Suppressor macrophage (primary cell): ENCODE results near the gene GALNT12.

Source experiments
- DNase-seq, 4 experiments: peaks; one replicate each; pipeline ENCODE4 v3.0.0-alpha.2; 2020 to 2022

GALNT12 gene

GRCh38 chr9:98781588-98782383, 25.7 kb upstream of the GALNT12 start:
- peak; percentile 23 to 59 (median 42) for DNase-seq

- no peak for DNase-seq
Observed at GRCh38 chr9:98783518-98784226, 23.8 kb upstream of the GALNT12 start.

GRCh38 chr9:98784831-98785806, 22.4 kb upstream of the GALNT12 start:
- no peak for DNase-seq

- no peak for DNase-seq
Observed at GRCh38 chr9:98786750-98787510, 20.5 kb upstream of the GALNT12 start.

DNA sequence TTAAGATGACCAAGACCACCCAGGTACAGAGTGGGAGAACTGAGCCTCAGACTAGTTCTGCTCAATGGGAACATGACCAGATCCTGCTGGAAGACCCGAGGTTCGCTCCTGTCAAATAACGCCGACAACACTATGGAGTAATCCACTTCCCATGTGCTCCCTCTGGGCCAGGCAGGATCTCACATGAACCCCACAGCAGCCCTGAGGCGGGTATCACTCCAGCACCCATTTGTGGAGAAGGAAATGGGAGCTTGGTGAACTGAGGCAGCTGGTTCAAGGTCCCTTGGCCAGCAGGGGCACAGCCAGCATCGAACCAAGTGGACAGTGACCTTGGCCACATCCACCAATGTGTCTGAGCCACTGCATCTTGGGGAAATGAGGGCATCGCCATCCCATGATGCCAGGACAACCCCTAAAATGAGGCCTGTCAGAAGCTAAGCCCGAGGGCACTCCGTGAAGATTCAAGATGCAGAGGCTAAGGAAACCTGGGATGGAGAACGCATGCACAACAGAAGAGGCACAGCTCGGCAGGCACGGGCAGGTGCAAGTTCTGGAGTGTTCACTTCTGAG, 19.6 kb upstream of the GALNT12 start:
- DNase-seq: no peak

GRCh38 chr9:98789483-98790133, 17.9 kb upstream of the GALNT12 start:
- DNase-seq: no peak

DNA sequence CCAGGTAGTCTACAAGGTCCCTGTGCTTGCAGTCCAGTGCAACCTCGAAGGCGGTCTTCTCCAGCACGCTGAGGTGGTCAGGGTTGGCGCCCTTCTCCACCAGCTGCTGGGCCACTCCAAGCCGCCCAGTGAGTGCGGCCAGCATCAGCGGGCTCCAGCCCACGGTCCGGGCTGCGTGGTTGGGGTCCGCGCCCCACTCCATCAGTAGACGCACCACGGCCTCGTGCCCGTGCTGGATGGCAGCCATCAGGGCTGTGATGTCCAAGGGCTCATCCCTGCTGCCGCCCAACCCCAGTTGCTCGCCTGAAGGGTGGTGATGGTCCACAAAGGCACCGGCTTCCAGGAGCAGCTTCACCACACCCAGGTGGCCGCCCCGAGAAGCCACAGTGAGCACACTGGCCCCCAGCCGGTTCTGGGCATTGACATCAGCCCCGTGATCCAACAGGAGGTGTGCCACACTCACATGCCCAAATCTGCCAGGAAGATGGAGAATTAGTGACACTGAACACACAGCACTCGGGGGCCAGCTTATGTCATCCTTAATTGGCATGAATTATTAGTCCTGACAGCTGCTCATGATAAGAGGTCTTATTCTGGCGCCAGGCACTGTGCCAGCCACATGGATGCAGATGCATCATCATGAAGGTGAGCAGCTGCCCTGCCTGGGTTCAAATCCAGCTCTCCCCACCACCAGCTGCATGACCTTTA, 17.2 kb upstream of the GALNT12 start:
- DNase-seq: no peak

GRCh38 chr9:98790842-98791607, 16.4 kb upstream of the GALNT12 start:
- peak; percentile 77 to 88 (median 84) for DNase-seq

DNA sequence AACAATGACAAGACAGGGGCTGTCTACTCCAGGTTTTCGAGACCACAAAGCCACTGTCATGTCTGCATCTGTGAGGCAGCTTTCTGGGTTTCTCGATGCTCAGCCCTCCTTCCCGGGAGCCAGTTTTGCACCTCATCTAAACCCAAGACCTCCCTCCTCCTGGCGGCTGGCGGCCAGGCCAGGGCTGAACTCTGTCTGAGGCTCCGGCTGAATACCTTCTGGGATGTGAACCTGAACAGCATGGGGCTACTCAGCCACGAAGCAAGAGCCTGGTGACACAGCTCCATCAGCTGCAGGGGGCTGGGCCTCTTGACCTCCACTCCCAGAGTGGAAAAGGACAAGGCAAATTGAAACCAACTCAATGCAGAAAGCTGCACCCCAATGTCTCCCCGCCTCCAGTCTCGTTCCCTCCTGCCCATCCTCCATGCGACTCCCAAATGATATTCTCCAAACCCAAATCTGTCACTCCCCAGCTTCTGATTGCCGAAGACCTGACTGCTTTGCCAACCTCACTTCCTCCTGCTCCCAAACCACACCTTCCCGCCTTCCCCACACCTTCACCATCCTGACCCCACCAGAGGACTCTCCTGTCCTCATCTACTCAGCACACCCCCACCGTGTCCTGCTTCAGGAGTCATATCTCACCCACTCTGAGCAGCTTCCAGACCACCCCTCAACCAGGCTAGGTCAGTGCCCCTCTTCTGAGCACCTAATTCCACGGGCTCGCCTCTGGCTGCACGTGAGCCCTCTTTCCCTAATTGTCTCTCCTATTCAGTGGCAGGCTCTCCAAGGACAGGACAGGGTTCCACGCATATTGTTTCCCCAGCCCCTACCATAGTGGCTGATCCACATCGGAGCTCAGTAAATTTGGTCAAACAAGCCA, 15.6 kb upstream of the GALNT12 start:
- DNase-seq: no peak

DNA sequence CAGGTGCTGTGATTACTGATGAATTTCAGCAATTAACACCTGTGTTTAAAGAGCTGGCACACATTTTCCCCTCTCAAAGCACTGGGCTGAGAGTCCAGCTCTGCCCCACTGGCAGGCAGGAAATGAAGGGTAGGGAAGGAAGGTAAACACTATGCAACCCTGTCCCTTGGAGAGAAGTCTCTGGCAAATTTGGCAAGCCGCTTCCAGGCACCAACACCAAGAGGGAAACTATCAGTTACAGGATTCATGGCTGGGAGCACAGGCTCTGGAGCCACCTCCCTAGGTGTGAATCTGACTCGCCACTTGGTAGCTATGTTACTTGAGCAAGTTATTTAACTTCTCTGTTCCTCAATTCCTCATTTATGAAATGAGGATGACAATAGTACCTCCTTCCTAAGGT, 14.4 kb upstream of the GALNT12 start:
- no peak for DNase-seq

DNA sequence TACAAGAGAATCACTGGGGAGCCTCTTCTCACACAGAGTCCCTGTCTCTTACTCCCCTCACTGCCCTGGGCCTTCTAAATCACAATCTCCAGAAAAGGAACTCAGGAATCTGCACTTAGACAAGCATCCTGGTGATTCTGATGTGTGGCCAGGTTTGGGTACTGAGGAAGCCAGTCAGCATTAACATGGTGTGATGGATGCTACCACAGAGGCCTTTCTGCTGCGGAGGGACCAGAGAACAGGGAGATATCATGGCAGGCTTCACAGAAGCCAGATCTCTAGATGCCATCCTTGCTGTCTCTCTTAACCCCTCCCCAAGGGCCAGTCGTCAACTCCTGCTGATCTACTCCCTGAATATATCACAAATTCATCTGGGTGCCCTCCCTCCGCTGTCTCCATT, 12.7 kb upstream of the GALNT12 start:
- no peak for DNase-seq

DNA sequence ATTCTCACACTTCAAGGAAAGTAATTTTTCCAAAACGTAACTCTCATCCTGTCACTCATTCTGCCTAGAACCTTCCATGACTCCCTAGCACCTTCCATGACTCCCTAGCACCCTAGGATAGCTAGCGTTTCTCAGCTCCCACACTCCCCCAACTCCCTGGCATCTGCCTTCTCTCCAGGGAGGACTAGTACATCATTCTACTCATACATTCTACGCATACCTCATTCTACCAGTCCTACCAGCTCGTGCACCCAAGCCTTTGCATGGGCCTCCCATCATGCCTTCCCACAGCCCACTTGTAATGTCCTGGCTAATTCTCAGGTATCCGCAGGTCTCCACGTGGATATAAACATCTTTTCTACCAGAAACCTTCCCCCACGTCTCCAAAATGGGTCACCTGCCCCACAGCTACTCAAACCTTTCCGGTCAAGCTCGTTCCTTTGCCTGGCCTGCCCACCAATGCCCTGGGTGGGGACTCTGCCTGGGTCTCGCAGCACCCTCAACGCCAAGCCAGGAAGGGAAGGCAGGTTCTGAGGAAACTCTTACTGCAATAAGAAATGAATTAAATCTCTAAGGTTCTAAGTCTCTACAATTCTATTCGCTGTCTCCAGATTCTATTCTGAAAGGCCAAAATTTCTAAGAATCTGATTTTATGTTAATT, 12.0 kb upstream of the GALNT12 start:
- DNase-seq: no peak

DNA sequence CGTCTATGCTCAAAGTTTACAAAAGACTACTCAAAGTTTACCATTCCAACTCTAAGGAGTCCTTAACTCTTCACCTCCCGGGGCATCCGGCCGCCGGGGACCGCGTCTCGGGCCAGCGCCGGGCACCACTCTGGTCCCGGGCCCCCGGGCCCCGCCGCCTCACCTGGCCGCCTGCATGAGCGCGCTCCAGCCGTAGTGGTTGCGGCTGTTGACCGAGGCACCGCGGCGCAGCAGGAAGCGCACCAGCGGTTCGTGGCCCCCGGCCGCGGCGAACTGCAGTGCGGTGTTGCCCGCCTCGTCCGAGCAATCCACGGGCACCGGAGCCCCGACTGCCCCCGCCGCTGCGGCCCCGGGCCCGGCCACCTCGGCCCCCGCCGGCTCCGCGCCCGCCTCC, 11.5 kb upstream of the GALNT12 start:
- no peak for DNase-seq

DNA sequence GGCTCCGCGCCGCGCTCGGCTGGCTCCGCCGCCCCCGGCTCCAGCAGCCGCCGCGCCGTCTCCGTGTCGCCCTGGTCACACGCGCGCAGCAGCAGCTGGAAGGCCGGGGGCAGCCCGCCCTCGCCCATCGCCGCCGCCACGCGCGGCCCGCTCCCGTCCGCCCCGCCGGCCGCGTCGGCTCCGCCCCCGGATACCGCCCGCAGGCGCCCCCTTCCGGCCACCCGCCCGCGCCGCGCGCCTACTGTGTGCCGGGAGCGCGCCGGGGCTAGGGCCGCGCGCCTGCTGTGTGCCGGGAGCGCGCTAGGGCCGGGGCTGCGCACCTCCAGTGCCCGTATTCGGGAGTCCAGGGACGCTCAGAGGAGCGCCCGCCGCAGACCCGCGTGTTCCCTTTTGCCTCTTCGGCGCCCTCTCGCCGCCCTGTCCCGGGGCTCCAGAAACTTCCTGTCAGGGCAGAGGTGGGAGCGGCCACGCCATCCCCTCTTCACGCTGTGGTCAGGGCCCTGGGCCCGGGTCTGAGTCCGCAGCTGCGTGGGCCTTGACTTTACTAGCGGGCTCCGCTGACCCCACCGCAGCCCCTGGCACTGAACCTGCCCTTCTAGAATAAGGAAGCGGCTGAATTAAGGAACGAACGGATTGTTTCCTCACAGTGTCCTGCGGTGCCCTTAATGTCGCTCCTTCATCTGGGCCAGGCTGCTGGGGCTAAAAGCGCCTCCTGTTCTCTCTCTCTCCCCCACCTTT, 10.9 kb upstream of the GALNT12 start, which contains the start of gene ANKS6:
Gene ANKS6 (minus strand): TSS at position 192 of the 738 bp plus-strand sequence. CDS start 64 bp downstream, at position 128.
- DNase-seq: peak; percentile 73 to 92 (median 84)

- DNase-seq: no peak
Observed at GRCh38 chr9:98797491-98797890, 10.0 kb upstream of the GALNT12 start.

DNA sequence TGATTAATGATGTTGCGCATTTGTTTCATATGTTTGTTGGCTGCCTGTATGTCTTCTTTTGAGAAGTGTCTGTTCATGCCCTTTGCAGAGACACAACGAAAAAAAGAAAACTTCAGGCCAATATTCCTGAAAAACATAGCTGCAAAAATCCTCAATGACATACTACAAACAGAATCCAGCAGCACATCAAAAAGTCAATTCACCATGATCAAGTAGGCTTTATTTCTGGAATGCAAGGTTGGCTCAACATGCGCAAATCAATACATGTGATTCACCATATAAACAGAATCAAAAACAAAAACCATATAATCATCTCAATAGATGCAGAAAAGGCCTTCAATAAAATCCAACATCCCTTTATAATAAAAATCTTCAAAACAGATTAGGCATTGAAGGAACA, 9.2 kb upstream of the GALNT12 start:
- no peak for DNase-seq

DNA sequence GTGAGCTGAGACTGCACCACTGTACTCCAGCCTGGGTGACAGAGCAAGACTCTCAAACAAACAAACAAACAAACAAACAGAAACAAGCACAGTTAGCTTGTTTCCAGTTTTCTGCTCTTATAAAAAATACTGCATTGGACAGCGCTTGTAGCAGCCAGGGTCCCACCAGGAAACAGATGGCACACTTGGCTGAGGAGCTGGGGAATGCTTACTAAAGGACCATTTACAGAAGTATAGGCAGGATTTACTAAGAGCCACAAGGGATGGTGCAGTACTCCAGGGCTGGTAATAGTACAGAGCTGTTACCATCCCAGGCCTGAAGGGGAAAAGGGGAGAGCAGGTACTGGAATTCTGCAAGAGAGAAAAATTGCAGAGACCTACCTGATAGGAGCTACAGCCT, 5.9 kb upstream of the GALNT12 start:
- DNase-seq: no peak
